ENCODE results near the gene MPP2.
"Not testable (repeated sequence)": the region's sequence is repeated elsewhere in the genome, so short reads cannot be mapped to it uniquely, and the experiment has no call there.

Gene MPP2

GRCh38 chr17:43907425-43907981, at the start of gene MPP2:
Gene MPP2 (minus strand): TSS chr17:43907536. CDS start chr17:43904460, 3,076 bp downstream.
- peak; percentile 42 to 45 for DNase-seq

GRCh38 chr17:43956222-43956621, 48.9 kb upstream of the MPP2 start:
- DNase-seq = no peak

GRCh38 chr17:43953746-43954145, 46.4 kb upstream of the MPP2 start, which contains the start of gene PYY:
Gene PYY (minus strand): TSS chr17:43953940. CDS start chr17:43953483, 457 bp downstream.
- DNase-seq = no peak

- DNase-seq = no peak
These were observed 45.7 kb upstream of the MPP2 start for GRCh38 chr17:43952724-43953666.

- DNase-seq = no peak
These were observed 45.0 kb upstream of the MPP2 start for GRCh38 chr17:43952351-43952723.

- DNase-seq = no peak
These were observed 44.4 kb upstream of the MPP2 start for GRCh38 chr17:43951750-43952149.

- DNase-seq = no peak
These were observed 43.2 kb upstream of the MPP2 start for GRCh38 chr17:43950554-43950953.

- no peak for DNase-seq
These were observed 42.4 kb upstream of the MPP2 start for GRCh38 chr17:43949781-43950180.

- DNase-seq = no peak
These were observed 39.4 kb upstream of the MPP2 start for GRCh38 chr17:43946781-43947180.

GRCh38 chr17:43945074-43945829, 37.9 kb upstream of the MPP2 start:
- no peak for DNase-seq

GRCh38 chr17:43942051-43942685, 34.8 kb upstream of the MPP2 start, which contains the start of gene PPY:
Gene PPY (minus strand): TSS chr17:43942476. CDS start chr17:43941654, 822 bp downstream.
- no peak for DNase-seq

GRCh38 chr17:43940630-43941029, 33.3 kb upstream of the MPP2 start:
- DNase-seq = no peak

GRCh38 chr17:43939886-43940285, 32.5 kb upstream of the MPP2 start:
- DNase-seq = no peak

GRCh38 chr17:43939452-43939851, 32.1 kb upstream of the MPP2 start:
- DNase-seq = not testable (repeated sequence)

GRCh38 chr17:43938838-43939182, 31.5 kb upstream of the MPP2 start:
- no peak for DNase-seq

GRCh38 chr17:43936434-43936833, 29.1 kb upstream of the MPP2 start:
- no peak for DNase-seq

- no peak for DNase-seq
These were observed 28.6 kb upstream of the MPP2 start for GRCh38 chr17:43935926-43936261.

GRCh38 chr17:43935204-43935925, 28.0 kb upstream of the MPP2 start:
- no peak for DNase-seq

- DNase-seq = no peak
These were observed 25.6 kb upstream of the MPP2 start for GRCh38 chr17:43932923-43933322.

GRCh38 chr17:43932357-43932756, 25.0 kb upstream of the MPP2 start:
- DNase-seq = no peak

GRCh38 chr17:43931062-43931571, 23.8 kb upstream of the MPP2 start:
- no peak for DNase-seq

GRCh38 chr17:43928609-43929008, 21.3 kb upstream of the MPP2 start:
- no peak for DNase-seq

Data from activated CD4-positive, alpha-beta T cell treated with anti-CD3 and anti-CD28 coated beads for 4 hours (primary cell).